Measurements from ENCODE around the gene CPNE4.
"Not testable (repeated sequence)": the region's sequence is repeated elsewhere in the genome, so short reads cannot be mapped to it uniquely, and the experiment has no call there.

The CPNE4 gene

GRCh38 chr3:132034486-132035464 lies at the start of gene CPNE4:
TSS of gene CPNE4 (minus strand) at chr3:132035014.
- peak; percentile 55 for DNase-seq

- no peak for DNase-seq
These were observed 48.9 kb upstream of the CPNE4 start for GRCh38 chr3:132083583-132084279.

GRCh38 chr3:132083159-132083558 lies 48.3 kb upstream of the CPNE4 start:
- DNase-seq, result no peak

GRCh38 chr3:132079147-132079546 lies 44.3 kb upstream of the CPNE4 start:
- DNase-seq, result no peak

- no peak for DNase-seq
These were observed 39.0 kb upstream of the CPNE4 start for GRCh38 chr3:132073771-132074170.

- peak; percentile 33 for DNase-seq
These were observed 36.2 kb upstream of the CPNE4 start for GRCh38 chr3:132071043-132071442.

GRCh38 chr3:132064114-132064513 lies 29.3 kb upstream of the CPNE4 start:
- no peak for DNase-seq

- DNase-seq, result no peak
These were observed 27.7 kb upstream of the CPNE4 start for GRCh38 chr3:132062535-132062934.

GRCh38 chr3:132055872-132056271 lies 21.1 kb upstream of the CPNE4 start:
- no peak for DNase-seq

- DNase-seq, result no peak
These were observed 12.4 kb upstream of the CPNE4 start for GRCh38 chr3:132047209-132047608.

- not testable (repeated sequence) for DNase-seq
These were observed 10.1 kb upstream of the CPNE4 start for GRCh38 chr3:132044874-132045273.

- DNase-seq, result no peak
These were observed 7.9 kb upstream of the CPNE4 start for GRCh38 chr3:132042681-132043080.

- DNase-seq, result peak; percentile 28
These were observed 3.5 kb upstream of the CPNE4 start for GRCh38 chr3:132038198-132038825.

GRCh38 chr3:132037581-132037980 lies 2.8 kb upstream of the CPNE4 start:
- DNase-seq, result no peak

- DNase-seq, result no peak
These were observed 2.2 kb upstream of the CPNE4 start for GRCh38 chr3:132037056-132037455.

- no peak for DNase-seq
These were observed 723 bp downstream of the CPNE4 start for GRCh38 chr3:132034097-132034485.

- DNase-seq, result no peak
These were observed 1.3 kb downstream of the CPNE4 start for GRCh38 chr3:132033471-132033870.

- no peak for DNase-seq
These were observed 1.9 kb downstream of the CPNE4 start for GRCh38 chr3:132032959-132033358.

- DNase-seq, result peak; percentile 88
These were observed 5.5 kb downstream of the CPNE4 start for GRCh38 chr3:132029182-132029902.

GRCh38 chr3:132022914-132023313 lies 11.9 kb downstream of the CPNE4 start:
- no peak for DNase-seq

GRCh38 chr3:132020058-132020457 lies 14.8 kb downstream of the CPNE4 start:
- DNase-seq, result no peak

- no peak for DNase-seq
These were observed 17.7 kb downstream of the CPNE4 start for GRCh38 chr3:132017137-132017536.
